ENCODE results near the gene ZSWIM3. TPM values are rescaled to one million over a fixed set of nuclear protein-coding genes. Genes with fewer than 3 reads are reported as not detected.
A peak's percentile ranks its signal among the peaks of the same experiment; 100 is the strongest.

ZSWIM3 gene
- total and polyA plus RNA-seq, 2 of the 13 experiments (the other 11 are each of a cell fraction or from before 2014, with no cell fraction given) = 5.2 to 5.8 TPM

DNA sequence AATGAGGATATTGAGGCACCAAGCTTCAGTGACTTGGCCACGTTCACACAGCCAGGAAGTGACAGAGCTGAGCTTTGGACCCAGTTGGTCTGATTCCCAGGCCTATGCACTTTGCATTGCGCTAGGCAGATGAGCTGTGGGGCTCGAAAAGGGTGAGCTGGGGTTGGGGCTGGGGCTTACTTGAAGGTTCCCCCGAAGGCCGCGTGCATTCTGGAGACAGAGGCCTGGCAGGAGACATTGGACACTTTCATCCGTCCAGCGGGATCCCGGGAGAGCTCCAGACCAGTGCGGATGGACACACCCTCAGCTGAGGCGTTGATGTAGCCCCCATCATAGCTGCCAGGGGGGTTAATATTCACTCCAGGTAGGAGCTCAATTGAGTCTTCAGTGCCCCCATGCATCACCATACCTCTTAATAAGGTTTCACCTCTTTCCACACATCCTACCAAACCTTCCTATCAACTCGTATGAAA, 52.0 kb downstream of the ZSWIM3 start (continued):
- TF ChIP-seq, protein P1, sequence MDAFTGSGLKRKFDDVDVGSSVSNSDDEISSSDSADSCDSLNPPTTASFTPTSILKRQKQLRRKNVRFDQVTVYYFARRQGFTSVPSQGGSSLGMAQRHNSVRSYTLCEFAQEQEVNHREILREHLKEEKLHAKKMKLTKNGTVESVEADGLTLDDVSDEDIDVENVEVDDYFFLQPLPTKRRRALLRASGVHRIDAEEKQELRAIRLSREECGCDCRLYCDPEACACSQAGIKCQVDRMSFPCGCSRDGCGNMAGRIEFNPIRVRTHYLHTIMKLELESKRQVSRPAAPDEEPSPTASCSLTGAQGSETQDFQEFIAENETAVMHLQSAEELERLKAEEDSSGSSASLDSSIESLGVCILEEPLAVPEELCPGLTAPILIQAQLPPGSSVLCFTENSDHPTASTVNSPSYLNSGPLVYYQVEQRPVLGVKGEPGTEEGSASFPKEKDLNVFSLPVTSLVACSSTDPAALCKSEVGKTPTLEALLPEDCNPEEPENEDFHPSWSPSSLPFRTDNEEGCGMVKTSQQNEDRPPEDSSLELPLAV (CRISPR knock-in tag; conservative IDR thresholded peaks at IDR 0.05; ENCODE audit: low read depth) = no peak
- TF ChIP-seq TAF15 (IDR thresholded peaks at IDR 0.05; ENCODE audit: low read depth, low read length, poor library complexity, severe bottlenecking) (no peak), ZFY (CRISPR knock-in tag; IDR thresholded peaks at IDR 0.05) (peak; percentile 69; the same call in 1 of the 2 replicates), KDM4B (CRISPR knock-in tag; IDR thresholded peaks at IDR 0.05) (no peak), MATR3 (CRISPR knock-in tag; IDR thresholded peaks at IDR 0.05) (no peak), ZBTB20 (CRISPR knock-in tag; IDR thresholded peaks at IDR 0.05; ENCODE audit: borderline replicate concordance, low read depth) (0 out of 2 replicates have a peak, but pooled peaks have one; percentile 63), MAFF (IDR thresholded peaks at IDR 0.05; ENCODE audit: low read depth, low read length) (no peak), THAP8 (CRISPR knock-in tag; IDR thresholded peaks at IDR 0.05; ENCODE audit: borderline replicate concordance) (no peak), ZKSCAN5 (CRISPR knock-in tag; IDR thresholded peaks at IDR 0.05) (peak; percentile 81; the same call in 1 of the 2 replicates), SP5 (CRISPR knock-in tag; IDR thresholded peaks at IDR 0.05; ENCODE audit: borderline replicate concordance, low read depth) (no peak; the same call in 1 of the 2 replicates), RBM22 (optimal IDR thresholded peaks at IDR 0.05; ENCODE audit: low read length) (no peak), POLR2AphosphoS5 (IDR thresholded peaks at IDR 0.05; ENCODE audit: low read depth, low read length) (peak; percentile 68), ZSCAN31 (CRISPR knock-in tag; IDR thresholded peaks at IDR 0.05; ENCODE audit: low read depth) (no peak), ZNF446 (CRISPR knock-in tag; IDR thresholded peaks at IDR 0.05) (no peak), PAXIP1 (CRISPR knock-in tag; conservative IDR thresholded peaks at IDR 0.05) (peak; percentile 92), NRL (CRISPR knock-in tag; IDR thresholded peaks at IDR 0.05; ENCODE audit: borderline replicate concordance) (no peak), ZSCAN20 (CRISPR knock-in tag; IDR thresholded peaks at IDR 0.05; ENCODE audit: borderline replicate concordance) (no peak), ZIK1 (CRISPR knock-in tag; IDR thresholded peaks at IDR 0.05; ENCODE audit: borderline replicate concordance, low read depth) (no peak), ZNF30 (CRISPR knock-in tag; IDR thresholded peaks at IDR 0.05) (no peak), MAFK (conservative IDR thresholded peaks at IDR 0.05 in 1 of 2, IDR thresholded peaks at IDR 0.05 in 1 of 2; ENCODE audit: low read length in 2 of 2) (no peak)
- TF ChIP-seq, protein P2, sequence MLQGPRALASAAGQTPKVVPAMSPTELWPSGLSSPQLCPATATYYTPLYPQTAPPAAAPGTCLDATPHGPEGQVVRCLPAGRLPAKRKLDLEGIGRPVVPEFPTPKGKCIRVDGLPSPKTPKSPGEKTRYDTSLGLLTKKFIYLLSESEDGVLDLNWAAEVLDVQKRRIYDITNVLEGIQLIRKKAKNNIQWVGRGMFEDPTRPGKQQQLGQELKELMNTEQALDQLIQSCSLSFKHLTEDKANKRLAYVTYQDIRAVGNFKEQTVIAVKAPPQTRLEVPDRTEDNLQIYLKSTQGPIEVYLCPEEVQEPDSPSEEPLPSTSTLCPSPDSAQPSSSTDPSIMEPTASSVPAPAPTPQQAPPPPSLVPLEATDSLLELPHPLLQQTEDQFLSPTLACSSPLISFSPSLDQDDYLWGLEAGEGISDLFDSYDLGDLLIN (CRISPR knock-in tag; IDR thresholded peaks at IDR 0.05; ENCODE audit: borderline replicate concordance) = no peak
- TF ChIP-seq, protein P3, sequence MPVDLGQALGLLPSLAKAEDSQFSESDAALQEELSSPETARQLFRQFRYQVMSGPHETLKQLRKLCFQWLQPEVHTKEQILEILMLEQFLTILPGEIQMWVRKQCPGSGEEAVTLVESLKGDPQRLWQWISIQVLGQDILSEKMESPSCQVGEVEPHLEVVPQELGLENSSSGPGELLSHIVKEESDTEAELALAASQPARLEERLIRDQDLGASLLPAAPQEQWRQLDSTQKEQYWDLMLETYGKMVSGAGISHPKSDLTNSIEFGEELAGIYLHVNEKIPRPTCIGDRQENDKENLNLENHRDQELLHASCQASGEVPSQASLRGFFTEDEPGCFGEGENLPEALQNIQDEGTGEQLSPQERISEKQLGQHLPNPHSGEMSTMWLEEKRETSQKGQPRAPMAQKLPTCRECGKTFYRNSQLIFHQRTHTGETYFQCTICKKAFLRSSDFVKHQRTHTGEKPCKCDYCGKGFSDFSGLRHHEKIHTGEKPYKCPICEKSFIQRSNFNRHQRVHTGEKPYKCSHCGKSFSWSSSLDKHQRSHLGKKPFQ (CRISPR knock-in tag; IDR thresholded peaks at IDR 0.05; ENCODE audit: insufficient replicate concordance) = no peak

All from HepG2 (cell line).